Measurements from ENCODE around the gene IER5.

IER5 gene

DNA sequence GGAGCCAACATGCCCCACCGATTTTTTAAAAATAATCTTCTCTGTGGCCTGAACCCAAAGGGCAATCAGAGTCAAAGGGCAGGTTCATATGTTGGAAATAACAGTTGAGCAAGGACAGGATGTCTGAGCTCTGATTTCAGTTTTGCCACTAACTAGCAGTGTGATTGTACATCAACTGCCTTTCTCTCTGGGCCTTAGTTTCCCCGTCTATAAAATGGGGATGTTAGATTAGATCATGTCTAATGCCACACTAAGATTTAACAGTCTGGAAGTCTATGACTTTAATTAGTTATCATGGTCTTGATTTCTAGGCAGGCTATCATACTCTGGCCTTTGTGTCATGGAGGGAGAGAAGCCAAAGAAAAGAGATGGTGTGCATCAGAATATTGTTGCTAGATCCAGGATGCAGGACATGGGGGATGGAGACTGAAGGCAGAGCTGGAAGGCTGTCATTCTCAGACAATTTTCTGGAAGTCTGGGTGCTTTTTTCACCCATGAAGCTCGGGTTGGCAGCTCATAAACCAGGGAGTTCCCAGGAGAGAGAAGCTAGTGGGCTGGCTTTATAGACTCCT, 28.4 kb downstream of the IER5 start:
- no peak for DNase-seq

DNA sequence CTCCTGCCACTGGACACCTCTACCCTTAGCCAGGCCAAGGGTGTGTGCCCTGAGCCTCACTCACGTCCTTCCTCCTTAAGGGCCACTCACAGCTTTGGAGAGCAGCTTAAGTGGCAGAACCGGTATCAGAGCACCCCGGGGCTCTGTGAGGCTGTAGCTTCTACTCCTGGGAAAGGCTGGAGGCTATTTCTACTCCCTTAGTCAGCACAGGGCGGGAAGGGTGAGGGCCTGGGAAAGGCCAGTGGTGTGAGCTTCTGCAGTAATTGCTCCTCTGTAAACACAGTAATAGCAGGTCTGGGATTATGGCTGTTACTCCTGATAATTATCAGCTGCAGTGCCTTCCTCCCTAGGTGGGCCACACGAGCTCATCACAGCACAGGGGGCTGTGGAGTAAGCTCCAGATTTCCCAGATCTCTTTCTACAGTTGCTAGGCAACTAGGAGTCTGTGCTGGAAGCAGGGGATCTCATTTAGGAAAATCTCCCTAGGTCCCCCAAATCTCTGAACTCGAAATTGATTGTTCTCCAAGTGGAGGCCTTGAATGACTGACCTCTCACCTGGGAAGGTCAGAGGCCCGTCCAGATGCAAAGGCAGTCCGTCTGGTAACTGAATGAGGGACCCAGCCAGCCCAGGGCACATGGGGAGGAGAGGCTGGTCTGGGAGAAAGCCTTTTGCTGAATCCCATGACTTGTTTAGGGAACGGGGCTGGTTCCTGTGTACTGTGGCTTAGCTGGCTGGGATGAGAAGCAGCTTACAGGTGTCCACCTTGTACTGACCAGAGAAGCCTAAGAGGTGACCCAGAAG, 29.3 kb downstream of the IER5 start:
- no peak for DNase-seq

DNA sequence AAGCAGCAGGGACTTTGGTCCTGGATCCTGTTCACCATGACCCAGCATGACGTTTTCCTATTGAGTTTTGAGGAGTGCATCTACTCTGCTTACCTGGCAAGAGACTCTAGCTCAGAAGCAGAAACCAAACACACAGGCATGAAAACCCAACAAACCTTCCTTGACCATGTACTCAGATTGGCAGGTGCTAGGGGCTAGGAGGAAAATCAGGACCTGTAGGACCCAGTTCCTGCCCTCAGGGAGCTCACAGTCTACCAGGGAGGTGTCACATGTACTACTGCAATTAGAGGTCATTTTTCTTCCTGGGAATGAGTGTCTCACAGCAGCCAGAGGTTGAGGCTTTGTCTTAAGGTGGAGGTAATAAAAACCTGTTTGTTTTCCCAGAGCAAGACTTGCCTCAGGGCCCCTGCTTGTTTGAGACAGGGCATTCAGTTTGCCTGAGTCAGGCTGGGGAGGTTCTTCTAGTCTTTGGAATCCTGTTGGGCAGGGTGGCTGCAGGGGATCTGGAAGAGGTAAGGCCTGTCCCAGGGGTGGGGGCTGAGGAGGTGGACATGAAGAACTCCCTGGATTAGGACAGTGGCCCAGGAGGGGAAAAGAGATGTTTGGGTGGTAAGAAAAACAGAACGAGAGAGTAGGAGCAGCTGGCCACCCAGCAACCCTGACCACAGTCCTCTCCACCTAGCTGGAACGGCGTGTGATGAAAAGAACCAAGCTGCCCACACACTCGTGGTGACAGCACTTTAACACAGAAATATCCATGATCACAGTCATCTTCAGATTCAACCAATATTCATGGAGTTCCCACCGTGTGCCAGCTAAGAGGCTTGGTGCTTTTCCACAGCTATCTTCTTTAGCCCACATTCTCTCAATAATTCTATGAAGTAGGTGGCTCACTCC, 30.8 kb downstream of the IER5 start:
- DNase-seq: no peak

DNA sequence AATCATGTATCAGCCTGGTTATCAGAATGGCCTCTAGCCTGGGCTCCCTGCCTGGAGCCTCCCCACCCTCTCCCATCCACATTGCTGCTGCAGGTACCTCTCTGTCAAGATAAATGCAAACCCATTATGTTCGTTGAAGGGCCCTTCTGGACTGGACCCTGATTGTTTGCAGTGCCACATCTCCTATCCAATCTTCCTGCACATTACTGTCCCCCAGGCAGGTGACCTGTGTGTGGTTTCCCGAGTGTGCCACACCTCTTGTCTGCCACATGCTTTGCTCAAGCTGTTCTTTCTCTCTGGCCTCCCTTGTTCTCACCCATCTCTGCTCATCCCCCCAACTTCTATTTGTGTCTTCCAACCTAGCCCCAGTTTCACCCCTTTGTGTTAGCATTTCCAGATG, 32.4 kb downstream of the IER5 start:
- no peak for DNase-seq

DNA sequence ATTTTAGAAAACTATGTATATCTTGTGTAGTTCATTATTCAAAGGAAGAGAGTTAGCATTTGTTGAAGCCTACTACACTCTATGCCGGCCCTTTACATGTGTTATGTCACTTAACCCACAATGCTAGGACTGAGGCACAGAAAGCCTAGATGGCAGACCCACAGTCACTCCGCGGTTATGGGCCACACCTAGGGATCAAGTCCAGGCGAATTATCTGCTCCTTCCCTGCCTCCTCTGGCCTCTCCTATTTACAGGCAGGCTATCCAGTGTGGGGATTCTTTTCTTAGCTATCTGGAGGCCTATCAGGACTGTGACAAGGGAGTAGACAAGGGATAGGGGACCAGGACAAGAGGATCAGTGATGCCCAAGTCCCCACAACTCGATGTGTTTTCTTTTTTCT, 33.0 kb downstream of the IER5 start:
- no peak for DNase-seq

DNA sequence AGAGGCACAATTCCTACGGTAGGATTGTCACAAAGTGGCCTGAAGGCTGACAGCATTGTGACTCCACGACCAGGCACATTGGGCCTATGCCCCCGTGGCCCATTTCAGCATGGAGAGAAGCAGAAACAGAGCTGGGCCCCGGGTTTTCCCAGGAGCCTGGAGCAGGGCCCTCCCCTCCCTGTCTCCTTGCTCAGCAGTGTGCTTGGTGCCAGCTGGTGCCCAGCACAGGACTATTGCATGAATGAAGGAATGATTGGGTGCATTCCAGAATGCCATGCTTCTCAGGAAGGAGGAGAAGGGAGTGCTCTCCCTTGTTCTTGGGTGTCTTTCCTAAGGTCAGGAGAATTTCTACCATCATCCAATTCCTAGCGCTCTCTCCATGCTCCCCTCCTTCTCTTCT, 33.7 kb downstream of the IER5 start:
- DNase-seq: no peak

DNA sequence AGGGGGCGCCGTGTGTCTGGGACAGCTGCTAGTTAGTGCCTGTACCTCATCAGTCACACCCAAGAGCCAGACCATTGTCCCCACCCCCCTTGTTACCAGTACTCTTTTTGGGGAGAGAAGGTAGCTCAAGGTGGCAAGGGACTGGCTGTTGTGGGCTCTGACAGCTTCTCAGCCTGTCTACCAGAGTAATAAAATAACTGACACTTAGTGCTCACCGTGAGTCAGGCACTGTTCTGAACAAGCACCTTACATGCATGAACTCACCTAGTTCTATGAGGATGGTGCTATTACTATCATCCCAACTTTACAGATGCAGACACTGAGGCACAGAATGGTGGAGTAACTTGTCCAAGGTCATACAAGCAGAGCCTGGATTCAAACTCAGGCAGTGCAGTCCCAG, 34.7 kb downstream of the IER5 start:
- no peak for DNase-seq

DNA sequence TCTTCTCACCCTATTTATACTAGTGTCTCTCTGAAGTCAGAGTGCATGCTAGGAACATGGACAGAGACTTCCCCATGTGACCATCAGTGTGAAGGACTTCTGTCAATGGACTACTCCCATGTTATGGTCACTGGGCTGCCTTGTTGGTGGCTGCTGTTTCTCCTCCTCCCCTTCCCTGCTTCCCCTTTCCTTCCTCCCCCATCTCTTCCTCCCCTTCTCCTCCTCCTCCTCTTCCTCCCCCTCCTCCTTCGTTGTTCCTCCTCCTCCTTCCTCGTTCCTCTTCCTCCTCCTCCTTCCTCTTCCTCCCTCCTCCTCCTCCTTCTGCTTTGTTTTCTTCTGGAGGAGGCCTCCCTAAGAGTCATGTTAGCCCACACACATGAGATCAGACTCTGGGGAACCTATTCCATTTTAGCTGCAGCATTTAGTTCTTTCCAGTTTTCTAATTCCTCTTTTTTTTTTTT, 35.8 kb downstream of the IER5 start:
- no peak for DNase-seq

DNA sequence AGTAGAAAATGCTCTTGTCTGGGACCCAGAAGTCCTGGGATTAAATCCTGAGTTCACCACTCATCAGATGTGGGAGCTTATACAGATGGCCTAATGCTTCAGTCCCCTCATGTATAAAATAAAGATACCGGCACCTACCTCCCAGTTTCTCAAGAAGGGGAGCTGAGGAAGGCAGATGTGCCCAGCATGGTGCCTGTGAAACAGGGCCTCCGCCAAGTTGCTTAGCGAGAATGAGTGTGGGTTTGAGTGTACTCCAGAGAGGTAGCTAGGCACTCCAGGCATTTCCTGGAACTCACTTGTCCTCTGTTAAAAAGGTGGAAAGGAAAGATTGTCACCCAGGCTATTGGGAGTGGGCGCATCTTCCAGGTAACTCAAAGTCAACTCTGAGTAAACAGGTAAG, 37.8 kb downstream of the IER5 start:
- DNase-seq: no peak

DNA sequence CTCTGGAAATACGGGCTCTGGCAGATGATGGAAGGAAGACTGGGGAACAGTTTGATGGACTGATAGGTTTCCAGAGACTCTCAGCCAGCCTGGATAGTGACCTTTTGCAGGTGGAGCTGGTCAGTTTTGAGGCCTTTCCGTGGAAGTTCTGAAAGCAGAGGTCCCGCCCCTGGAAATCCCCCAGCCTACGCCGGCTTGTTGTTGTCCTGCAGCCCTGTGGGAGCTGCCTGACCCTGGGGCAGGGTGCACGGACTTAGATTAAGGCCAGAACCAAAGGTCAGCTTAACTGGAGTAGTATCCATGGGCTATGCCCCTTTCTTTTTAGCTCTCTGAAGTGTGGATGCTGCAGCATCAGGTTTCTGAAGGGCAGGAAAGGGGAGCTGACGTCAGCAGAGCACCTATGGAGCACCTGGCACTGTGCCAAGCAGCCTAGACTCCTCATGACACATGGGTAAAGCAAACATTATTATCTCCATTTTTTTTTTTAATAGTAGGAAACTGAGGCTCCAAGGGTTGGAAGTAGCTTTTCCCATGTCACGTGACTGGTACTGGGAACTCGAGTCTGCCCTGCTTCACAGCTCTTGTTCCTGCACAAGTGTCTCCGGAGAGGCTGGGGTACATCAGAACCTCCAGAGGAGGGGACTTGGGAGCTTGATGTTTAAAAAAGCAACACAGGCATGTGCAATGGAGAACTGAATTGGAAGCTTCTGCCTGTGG, 38.5 kb downstream of the IER5 start:
- no peak for DNase-seq

DNA sequence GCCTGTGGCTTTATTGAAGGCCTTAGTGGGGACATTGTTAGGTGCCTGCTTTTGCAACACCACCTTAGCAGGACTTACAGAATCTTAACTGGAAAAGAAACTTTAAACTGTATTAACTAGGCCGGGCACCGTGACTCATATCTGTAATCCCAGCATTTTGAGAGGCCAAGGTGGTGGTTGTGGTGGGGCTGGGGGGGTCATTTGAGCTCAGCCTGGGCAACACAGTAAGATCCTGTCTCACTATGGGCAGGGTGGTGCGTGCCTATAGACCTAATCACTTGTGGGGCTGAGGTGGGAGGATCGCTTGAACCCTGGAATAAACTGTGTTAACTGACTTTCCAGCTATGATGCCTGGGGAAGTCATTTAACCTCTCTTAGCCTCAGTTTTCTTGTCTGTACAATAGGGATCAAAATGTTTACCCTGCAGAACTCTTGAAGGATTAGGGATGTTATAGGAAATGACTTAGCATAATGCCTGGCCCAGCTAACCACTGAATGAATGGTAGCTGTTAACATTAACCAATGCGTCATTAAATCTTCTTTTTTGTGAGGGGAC, 39.5 kb downstream of the IER5 start:
- DNase-seq: no peak

DNA sequence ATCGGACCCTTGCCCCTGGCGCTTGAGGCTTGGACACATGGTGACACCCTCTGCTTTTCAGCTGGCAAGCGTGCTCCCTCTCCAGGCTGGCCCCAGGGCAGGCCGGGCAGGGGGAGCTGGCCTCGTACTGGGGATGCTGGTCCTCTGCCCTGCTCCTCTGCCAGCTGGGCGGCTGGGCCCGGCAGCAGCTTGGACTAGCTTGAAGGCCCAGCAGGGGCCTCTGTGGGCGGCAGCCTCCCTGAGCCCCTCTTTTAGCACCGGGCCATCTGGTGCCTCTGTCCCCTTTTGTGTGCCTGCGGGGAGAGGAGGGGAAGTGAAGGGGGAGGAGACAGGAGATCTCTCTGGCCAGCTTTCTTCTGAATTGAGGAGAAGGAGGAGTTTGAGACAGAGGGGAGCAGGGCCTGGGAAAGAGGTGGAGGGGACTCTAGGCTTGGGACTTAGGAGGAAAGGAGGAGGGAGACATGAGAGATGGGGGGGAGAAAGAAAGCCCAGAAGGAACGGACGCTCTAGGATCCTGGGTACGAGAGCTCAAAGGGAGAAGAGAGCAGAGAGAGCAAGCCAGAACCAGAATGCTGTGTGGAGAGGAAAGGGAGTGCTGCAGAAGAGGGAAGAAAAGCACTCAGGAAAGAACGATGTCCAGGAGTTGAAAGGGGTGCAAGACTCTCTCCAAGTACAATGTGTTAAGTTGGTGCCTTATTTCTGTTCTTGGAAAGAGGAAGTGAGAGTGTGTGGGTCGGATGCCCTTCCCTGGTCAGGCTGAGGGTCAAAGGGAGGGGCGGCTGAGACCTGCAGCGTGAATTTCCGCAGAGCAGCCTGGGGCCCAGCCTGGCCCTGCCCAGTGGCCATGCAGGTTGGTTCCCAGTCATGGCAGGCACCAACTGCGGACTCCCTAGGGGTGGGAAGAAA, 40.3 kb downstream of the IER5 start:
- peak; percentile 20 for DNase-seq

DNA sequence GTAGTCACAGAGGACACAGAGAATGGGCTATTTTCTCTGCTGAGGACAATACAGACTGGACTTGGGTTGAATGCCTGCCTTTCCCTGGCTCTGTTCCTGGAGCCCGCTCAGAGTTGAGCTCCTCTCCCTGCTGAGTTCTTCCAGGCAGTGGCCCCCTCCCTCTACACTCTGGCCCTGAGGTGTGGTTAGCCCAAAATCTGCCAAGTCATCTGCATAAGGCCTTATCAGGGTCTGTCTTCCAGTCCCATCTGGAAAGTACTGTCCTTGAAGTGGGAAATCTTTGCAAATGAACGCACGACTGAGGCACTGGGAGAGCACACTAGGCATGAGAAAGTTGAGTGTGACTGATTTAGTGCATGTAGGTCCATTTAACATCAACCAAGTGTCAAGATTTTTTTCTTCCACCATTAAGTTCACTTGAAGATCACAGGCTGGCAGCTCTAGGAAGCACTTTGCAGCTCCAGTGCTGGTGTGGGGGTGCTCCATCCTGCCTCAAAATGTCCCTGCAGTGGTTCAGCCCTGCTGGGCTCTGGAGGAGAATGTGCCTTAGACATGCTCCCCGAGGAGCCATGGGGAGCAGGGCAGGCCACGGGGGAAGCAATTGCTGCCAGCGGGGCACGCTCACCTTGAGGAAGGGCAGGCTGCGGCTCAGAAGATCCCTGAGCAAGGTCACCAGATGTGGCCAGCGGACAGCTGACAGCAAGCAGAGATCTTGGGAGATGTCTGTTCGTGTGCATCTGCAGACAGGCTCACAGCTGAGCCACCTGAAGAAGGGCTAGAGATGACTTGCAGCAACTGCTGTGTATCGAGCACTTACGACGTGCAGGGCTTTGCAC, 41.5 kb downstream of the IER5 start:
- DNase-seq: no peak

DNA sequence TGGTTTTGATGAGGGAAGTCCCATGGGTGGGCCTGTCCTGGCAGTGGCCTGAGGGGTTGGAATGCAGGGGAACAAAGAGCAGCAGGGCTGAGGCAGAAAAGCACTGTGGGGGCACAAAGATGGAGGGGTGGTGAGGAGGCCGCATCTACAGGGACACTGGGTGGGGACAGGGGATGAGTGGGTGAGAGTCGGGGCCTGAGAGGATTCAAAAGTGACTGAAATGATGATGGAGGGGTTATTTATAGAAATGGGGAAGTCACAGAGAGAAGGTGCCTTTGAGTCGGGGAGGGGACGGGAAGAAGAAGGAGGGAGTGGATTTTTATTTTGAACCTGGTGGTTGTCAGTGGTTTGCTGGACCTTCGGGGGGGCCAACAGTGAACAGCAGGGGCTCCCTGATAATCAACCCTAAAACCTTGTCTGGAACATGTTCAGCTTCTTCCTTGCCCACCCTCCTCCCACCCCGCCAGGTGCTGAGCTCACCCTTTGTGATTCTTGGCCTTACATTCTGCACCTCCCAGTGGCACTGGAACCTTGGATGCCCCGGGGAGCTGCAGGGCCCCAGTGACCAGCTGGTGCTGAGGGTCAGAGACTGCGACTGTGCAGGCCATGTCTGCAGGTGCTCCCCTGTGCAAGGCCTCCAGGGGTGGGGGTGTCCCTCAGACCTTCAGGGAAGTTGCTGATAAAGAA, 42.9 kb downstream of the IER5 start:
- DNase-seq: no peak

DNA sequence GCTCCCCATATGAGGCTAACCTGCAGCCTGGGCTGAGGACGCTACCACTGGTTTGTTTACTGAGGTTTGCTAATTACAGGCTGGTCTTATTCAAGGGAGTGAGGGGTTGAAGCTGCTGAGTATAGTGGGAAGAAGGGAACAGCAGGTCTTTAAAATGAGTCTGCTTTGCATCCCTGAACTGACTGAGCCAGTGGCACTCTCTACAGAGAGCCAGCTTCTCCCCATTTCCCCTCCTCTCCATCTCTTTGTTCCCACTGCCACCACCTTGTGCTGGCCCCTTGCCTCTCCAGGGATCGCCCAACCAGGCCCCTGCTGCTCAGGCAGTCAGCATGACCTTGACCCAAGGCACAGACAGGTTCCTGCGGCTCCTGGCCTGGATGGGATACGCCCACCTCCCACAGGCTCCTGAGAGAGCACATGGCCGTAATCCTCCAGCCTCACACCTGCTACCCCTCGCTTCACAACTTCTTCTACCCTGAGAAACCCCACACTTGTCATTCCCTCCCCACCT, 45.0 kb downstream of the IER5 start:
- DNase-seq: no peak

DNA sequence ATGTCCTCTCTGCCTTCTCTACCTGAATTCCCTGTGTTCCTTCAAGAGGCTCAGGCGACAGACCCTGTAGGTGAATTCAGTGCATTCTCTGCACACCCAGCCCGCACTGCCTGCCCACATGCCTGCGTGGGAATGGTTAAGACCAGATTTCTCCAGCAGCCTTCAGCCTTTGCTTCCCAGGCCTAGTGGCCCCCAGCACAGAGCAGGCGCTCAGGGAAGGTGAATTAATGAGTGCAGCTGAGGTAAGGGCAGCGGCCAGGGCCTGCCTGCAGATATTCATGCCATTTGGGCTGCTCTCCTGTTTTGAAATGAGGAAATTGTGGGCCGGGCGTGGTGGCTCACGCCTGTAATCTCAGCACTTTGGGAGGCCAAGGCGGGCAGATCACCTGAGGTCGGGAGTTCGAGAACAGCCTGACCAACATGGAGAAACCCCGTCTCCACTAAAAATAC, 45.5 kb downstream of the IER5 start:
- DNase-seq: no peak

DNA sequence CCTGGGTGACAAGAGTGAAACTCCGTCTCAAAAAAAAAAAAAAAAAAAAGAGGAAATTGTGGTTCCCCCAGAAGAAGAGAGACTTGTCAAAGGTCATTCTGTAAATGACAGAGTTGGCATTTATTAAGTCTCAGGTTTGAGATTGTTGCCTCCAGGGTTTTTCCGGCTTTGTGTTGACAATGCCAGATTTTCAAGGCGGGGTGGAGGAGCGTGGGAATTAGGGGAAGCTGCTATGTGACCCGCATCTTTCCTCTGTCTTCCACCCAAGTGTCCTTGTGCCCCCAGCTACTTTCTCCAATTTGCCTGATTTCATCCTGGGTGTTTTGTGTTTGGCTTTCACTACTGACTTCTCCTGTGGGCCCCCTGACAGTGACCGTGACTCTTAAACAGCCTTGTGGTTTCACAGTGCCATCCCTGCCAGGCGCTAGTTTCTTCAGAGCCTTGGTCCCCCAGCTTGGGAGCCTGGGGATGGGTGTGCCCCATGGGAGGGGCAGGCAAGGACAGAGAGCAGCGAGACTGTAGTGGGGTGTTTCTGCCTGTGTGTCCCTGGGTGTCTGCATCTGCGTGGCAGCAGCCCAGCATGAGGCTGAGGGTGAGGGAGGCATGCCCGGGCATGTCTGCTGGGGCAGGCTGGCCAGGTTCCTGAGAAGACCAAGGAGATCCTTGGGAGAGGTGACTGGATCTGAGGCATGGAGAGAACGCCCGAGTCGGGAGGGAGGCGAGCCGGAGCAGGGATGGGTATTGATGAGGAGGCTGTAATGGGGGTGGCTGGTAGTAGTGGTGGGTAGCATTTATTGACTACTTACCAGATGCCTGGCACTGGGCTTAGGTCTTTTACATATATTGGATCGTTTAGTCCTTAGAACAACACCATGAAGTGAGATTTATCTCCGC, 46.3 kb downstream of the IER5 start:
- DNase-seq: peak; percentile 34

DNA sequence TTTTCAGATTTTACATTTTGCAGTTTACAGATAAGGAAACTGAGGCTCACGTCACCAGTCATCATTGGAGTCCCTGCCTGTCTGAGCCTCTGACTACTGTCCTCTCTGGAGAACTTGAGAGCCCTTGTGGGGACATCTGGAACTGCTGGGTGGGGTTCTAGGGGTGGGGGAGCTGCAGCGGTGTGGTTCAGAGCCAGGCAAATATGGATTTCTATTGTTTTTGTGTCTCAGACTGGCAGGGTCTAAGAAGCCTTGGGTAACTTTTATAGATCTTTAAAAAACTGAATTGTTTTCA, 46.9 kb downstream of the IER5 start:
- peak; percentile 34 for DNase-seq
